Caco-2 (cell line): ENCODE measurements around the gene COQ7. TPM values are rescaled to one million over a fixed set of nuclear protein-coding genes. Genes with fewer than 3 reads are reported as not detected.

Experiments used
- BruUV-seq: library from RNA; stranded (reverse); fragments of 400-500 nt; replicated peaks from 2 replicates; lab custom pipeline; 2021; lab: Mats Ljungman, UMichigan
- CTCF ChIA-PET: fragments of 300-600 bp; sonication (Branson Sonifier 250); formaldehyde crosslinking; loops from one replicate; lab custom pipeline; 2022; ENCODE audit warnings: antibody characterized with exemption; lab: Charles Lee
- POLR2A ChIA-PET: fragments of 300-600 bp; sonication (Branson Sonifier 250); formaldehyde crosslinking; loops from one replicate; lab custom pipeline; 2022; ENCODE audit warnings: antibody characterized with exemption; lab: Charles Lee
- DNase-seq, 2 experiments: peaks; one replicate each; pipeline versions ENCODE4 v3.0.0 to v3.0.0-alpha.2; 2020 to 2022
- H3K27me3 ChIP-seq: replicated peaks from 2 replicates; pipeline ENCODE4 v1.6.0; 2011; ENCODE audit warnings: low read length; ENCODE audit not compliant: control insufficient read depth, insufficient read depth
- H3K36me3 ChIP-seq: 2 replicates; pipeline ENCODE4 v1.5.1; 2011; ENCODE audit warnings: low read length; ENCODE audit not compliant: control insufficient read depth, insufficient read depth
- H3K4me1 ChIP-seq: fragments of 250-450 bp; sonication (Bioruptor Pico); 2 replicates; pipeline ENCODE4 v1.5.1; 2020; ENCODE audit warnings: mild to moderate bottlenecking
- H3K4me3 ChIP-seq: 2 replicates; pipeline ENCODE4 v1.5.1; 2011; ENCODE audit warnings: low read depth, mild to moderate bottlenecking, control low read depth, low read length
- H3K9me3 ChIP-seq: fragments of 250-450 bp; sonication (Bioruptor Pico); 2 replicates; pipeline ENCODE4 v1.5.1; 2020; ENCODE audit warnings: mild to moderate bottlenecking, moderate library complexity
- H3K27ac Mint-ChIP-seq: one replicate; pipeline ENCODE4 v1.8.0; 2022; ENCODE audit warnings: mixed read lengths; ENCODE audit not compliant: unreplicated experiment
- H3K27me3 Mint-ChIP-seq: one replicate; pipeline ENCODE4 v1.8.0; 2022; ENCODE audit warnings: mixed read lengths; ENCODE audit not compliant: insufficient read depth, unreplicated experiment
- H3K36me3 Mint-ChIP-seq: one replicate; pipeline ENCODE4 v1.8.0; 2022; ENCODE audit warnings: mild to moderate bottlenecking, mixed read lengths; ENCODE audit not compliant: insufficient read depth, unreplicated experiment
- H3K4me1 Mint-ChIP-seq: one replicate; pipeline ENCODE4 v1.8.0; 2022; ENCODE audit warnings: low read depth, mixed read lengths; ENCODE audit not compliant: unreplicated experiment
- H3K4me3 Mint-ChIP-seq: one replicate; pipeline ENCODE4 v1.8.0; 2022; ENCODE audit warnings: mild to moderate bottlenecking, moderate library complexity, mixed read lengths; ENCODE audit not compliant: unreplicated experiment
- H3K9me3 Mint-ChIP-seq: one replicate; pipeline ENCODE4 v1.8.0; 2022; ENCODE audit warnings: mixed read lengths; ENCODE audit not compliant: unreplicated experiment
- intact Hi-C: fragments of 100-400 bp; cut with micrococcal nuclease; formaldehyde crosslinking; loops from one replicate; pipeline ENCODE4 v1.10.0; 2022; ENCODE audit not compliant: unreplicated experiment
- total RNA-seq: library from RNA; stranded (reverse); gene quantifications from 2 replicates; pipeline ENCODE4 v1.2.3, GENCODE V29; 2022
- TF ChIP-seq, protein P1 (sequence below), 2 experiments: fragments of 200-600 bp in 1 of 2; IDR thresholded peaks; 1 replicate in 1 of 2; 2 replicates in 1 of 2; pipeline versions ENCODE4 v1.5.1 to v1.8.0; 2011 to 2022; ENCODE audit warnings: antibody characterized with exemption in 1 of 2, control low read depth in 1 of 2, inconsistent platforms in 1 of 2, low read depth in 1 of 2, low read length in 1 of 2, mild to moderate bottlenecking in 1 of 2, moderate library complexity in 1 of 2; ENCODE audit not compliant: insufficient read depth in 1 of 2, severe bottlenecking in 1 of 2, unreplicated experiment in 1 of 2

Gene COQ7
- total RNA-seq, 1 experiment from 2014 or later: 17.3 TPM

DNA sequence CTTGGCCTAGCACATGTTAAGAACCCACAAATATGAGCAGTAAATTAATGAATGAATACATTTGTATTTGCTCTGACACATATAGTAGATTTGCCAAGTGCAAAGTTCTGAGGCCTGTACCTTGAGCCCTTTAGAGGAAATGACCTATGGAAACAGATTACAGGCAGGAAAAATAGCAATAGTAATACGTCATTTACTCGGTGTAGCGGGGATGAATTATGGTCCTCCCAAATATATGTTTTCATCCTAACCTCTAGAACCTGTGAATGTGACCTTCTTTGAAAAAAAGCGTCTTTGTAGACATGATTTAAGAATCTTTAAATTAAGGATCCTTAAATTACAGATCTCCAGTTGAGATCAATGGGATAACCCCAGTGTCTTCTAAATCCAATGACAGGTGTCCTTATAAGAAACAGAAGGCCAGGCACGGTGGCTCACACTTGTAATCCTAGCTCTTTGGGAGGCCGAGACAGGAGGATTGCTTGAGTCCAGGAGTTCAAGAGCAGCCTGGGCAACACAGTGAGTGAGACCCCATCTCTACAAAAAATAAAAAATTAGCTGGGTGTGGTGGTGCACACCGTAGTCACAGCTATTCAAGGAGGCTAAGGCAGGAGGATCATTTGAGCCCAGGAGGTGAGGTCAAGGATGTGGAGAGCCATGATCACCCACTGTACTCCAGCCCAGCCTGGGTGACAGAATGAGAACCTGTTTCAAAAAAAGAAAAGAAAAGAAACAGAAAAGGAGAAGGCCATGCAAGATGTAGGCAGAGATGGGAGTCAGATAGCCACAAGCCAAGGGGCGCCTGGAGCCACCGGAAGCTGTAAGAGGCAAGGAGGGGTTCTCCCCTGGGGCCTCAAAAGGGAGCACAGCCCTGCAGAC is 41.2 kb downstream of the COQ7 start:
- no peaks in the 10 kb centered on the region for H3K27me3 ChIP-seq
- DNase-seq: no peak
- H3K4me3 ChIP-seq: no peak overlapping the region
- CTCF ChIA-PET: interaction anchor here (1.1 to 1.4 kb wide), 3 partner anchors 14 to 27 kb away, joined by 3 to 8 read pairs (median 6); no protein-coding TSS in a partner anchor
- intact Hi-C loops: no loop called here
- TF ChIP-seq, protein P1, sequence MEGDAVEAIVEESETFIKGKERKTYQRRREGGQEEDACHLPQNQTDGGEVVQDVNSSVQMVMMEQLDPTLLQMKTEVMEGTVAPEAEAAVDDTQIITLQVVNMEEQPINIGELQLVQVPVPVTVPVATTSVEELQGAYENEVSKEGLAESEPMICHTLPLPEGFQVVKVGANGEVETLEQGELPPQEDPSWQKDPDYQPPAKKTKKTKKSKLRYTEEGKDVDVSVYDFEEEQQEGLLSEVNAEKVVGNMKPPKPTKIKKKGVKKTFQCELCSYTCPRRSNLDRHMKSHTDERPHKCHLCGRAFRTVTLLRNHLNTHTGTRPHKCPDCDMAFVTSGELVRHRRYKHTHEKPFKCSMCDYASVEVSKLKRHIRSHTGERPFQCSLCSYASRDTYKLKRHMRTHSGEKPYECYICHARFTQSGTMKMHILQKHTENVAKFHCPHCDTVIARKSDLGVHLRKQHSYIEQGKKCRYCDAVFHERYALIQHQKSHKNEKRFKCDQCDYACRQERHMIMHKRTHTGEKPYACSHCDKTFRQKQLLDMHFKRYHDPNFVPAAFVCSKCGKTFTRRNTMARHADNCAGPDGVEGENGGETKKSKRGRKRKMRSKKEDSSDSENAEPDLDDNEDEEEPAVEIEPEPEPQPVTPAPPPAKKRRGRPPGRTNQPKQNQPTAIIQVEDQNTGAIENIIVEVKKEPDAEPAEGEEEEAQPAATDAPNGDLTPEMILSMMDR (IDR thresholded peaks at IDR 0.05; ENCODE audit: insufficient read depth in 1 of 2, low read depth in 1 of 2, low read length in 1 of 2, severe bottlenecking in 1 of 2, unreplicated experiment in 1 of 2): no peak
- H3K36me3 ChIP-seq: no peaks in the 10 kb centered on the region; the same call in 1 of the 2 replicates
- H3K9me3 Mint-ChIP-seq: no peaks in the 10 kb centered on the region
- H3K27ac Mint-ChIP-seq: peak overlapping the region; percentile 65
- no peak overlapping the region for H3K4me3 Mint-ChIP-seq
- no TSS peak for BruUV-seq
- no peaks in the 10 kb centered on the region for H3K36me3 Mint-ChIP-seq
- H3K27me3 Mint-ChIP-seq: no peaks in the 10 kb centered on the region
- POLR2A ChIA-PET: no interaction called here
- peaks cover 15% of the 10 kb centered on the region for H3K4me1 Mint-ChIP-seq
- H3K9me3 ChIP-seq: no peaks in the 10 kb centered on the region
- H3K4me1 ChIP-seq: peaks cover 27% of the 10 kb centered on the region

GRCh38 chr16:19109288-19109664 is 41.9 kb downstream of the COQ7 start:
- TF ChIP-seq, protein P1 (IDR thresholded peaks at IDR 0.05; ENCODE audit: insufficient read depth in 1 of 2, low read depth in 1 of 2, low read length in 1 of 2, severe bottlenecking in 1 of 2, unreplicated experiment in 1 of 2): no peak
- Histone ChIP-seq H3K9me3 (no peaks in the 10 kb centered on the region), H3K4me3 (no peak overlapping the region), H3K27me3 (no peaks in the 10 kb centered on the region), H3K36me3 (no peaks in the 10 kb centered on the region; the same call in 1 of the 2 replicates), H3K4me1 (peaks cover 27% of the 10 kb centered on the region)
- H3K9me3 Mint-ChIP-seq: no peaks in the 10 kb centered on the region
- H3K27me3 Mint-ChIP-seq: no peaks in the 10 kb centered on the region
- ChIA-PET POLR2A (no interaction called here), CTCF (no interaction called here)
- no peak for DNase-seq
- BruUV-seq: no TSS peak
- H3K4me3 Mint-ChIP-seq: no peak overlapping the region
- peaks cover 15% of the 10 kb centered on the region for H3K4me1 Mint-ChIP-seq
- intact Hi-C loops: no loop called here
- no peaks in the 10 kb centered on the region for H3K36me3 Mint-ChIP-seq
- H3K27ac Mint-ChIP-seq: no peak overlapping the region

DNA sequence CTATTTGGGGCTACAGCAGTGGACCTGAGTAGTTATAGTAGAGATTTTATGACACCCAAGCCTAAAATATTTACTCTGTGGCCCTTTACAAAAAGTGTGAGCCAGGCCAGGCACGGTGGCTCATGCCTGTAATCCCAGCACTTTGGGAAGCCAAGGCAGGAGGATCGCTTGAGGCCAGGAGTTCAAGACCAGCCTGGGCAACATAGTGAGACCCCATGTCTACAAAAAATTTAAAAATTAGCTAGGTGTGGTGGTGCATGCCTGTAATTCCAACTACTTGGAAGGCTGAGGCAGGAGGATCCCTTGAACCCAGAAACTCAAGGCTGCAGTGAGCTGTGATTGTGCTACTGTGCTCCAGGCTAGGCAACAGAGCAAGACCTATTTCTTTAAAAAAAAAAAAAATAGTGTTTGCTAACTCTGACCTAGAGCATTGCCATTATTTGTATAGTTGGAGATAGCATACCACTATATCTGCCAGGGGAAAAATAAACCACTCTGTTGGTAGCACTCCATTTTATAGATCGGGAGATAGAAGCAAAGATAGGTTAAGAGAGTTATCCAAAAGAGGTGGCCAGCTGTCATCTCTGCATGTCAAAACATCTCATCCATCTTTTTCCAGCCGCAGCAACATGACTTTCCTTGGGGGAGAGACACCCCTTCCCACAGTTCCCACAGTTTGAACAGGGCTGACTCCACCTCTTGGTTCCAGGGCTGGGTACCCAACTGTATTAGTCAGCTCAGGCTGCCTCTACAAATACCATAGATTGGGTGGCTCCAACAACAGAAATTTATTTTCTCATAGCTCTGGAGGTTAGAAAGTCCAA is 43.3 kb downstream of the COQ7 start:
- Histone ChIP-seq H3K4me3 (no peak overlapping the region), H3K27me3 (no peaks in the 10 kb centered on the region), H3K4me1 (peaks cover 35% of the 10 kb centered on the region), H3K36me3 (no peaks in the 10 kb centered on the region; the same call in 1 of the 2 replicates), H3K9me3 (no peaks in the 10 kb centered on the region)
- Mint-ChIP-seq H3K4me3 (no peak overlapping the region), H3K27ac (no peak overlapping the region), H3K9me3 (no peaks in the 10 kb centered on the region), H3K36me3 (no peaks in the 10 kb centered on the region), H3K4me1 (peaks cover 15% of the 10 kb centered on the region), H3K27me3 (no peaks in the 10 kb centered on the region)
- TF ChIP-seq, protein P1 (IDR thresholded peaks at IDR 0.05; ENCODE audit: insufficient read depth in 1 of 2, low read depth in 1 of 2, low read length in 1 of 2, severe bottlenecking in 1 of 2, unreplicated experiment in 1 of 2): no peak
- POLR2A ChIA-PET: no interaction called here
- CTCF ChIA-PET: no interaction called here
- no peak for DNase-seq
- intact Hi-C loops: no loop called here
- BruUV-seq: no TSS peak
